Neural cell (in vitro differentiated cells): ENCODE results near the gene CD4. TPM values are rescaled to one million over a fixed set of nuclear protein-coding genes. Genes with fewer than 3 reads are reported as not detected.

ENCODE experiments used
- H2AFZ ChIP-seq: fragments of 200-600, 300-800 bp; sonication (generic), shearing (Covaris generic); 2 replicates; pipeline ENCODE4 v1.6.0; 2014; ENCODE audit warnings: low read depth, mild to moderate bottlenecking, antibody characterized with exemption, low read length, moderate library complexity
- H3F3A ChIP-seq: fragments of 200-600 bp; shearing (Covaris generic); 2 replicates; pipeline ENCODE4 v1.6.1; 2016; ENCODE audit warnings: mild to moderate bottlenecking, moderate library complexity, mixed read lengths, antibody characterized with exemption, low read length; ENCODE audit not compliant: insufficient read depth, poor library complexity, severe bottlenecking
- H3K27ac ChIP-seq: fragments of 200-600, 300-800 bp; sonication (generic), shearing (Covaris generic); 2 replicates; pipeline ENCODE4 v1.5.1; 2014; ENCODE audit warnings: mild to moderate bottlenecking, low read length, moderate library complexity
- H3K27me3 ChIP-seq: fragments of 300-800, 200-600 bp; sonication (generic), shearing (Covaris generic); 2 replicates; pipeline ENCODE4 v1.6.0; 2014; ENCODE audit warnings: mild to moderate bottlenecking, low read depth, low read length, moderate library complexity; ENCODE audit not compliant: insufficient read depth
- H3K36me3 ChIP-seq: fragments of 300-800, 200-600 bp; sonication (generic), shearing (Covaris generic); 2 replicates; pipeline ENCODE4 v1.5.1; 2014; ENCODE audit warnings: mild to moderate bottlenecking, antibody characterized with exemption, low read length, moderate library complexity; ENCODE audit not compliant: insufficient read depth
- H3K4me2 ChIP-seq: fragments of 300-800, 200-600 bp; sonication (generic), shearing (Covaris generic); 2 replicates; pipeline ENCODE4 v1.6.0; 2014; ENCODE audit warnings: mild to moderate bottlenecking, low read length
- H3K4me3 ChIP-seq: fragments of 300-800, 200-600 bp; sonication (generic), shearing (Covaris generic); 2 replicates; pipeline ENCODE4 v1.5.1; 2014; ENCODE audit warnings: mild to moderate bottlenecking, low read length, moderate library complexity
- H3K79me2 ChIP-seq: fragments of 200-600 bp; shearing (Covaris generic); replicated peaks from 2 replicates; pipeline ENCODE4 v1.6.0; 2014; ENCODE audit warnings: mild to moderate bottlenecking, low read length, moderate library complexity; ENCODE audit not compliant: insufficient read depth
- H3K9ac ChIP-seq: fragments of 300-800, 200-600 bp; sonication (generic), shearing (Covaris generic); 2 replicates; pipeline ENCODE4 v1.6.1; 2016; ENCODE audit warnings: mild to moderate bottlenecking, low read length, mixed read lengths
- H3K9me2 ChIP-seq: fragments of 200-600 bp; shearing (Covaris generic); 2 replicates; pipeline ENCODE4 v1.6.1; 2016; ENCODE audit warnings: mild to moderate bottlenecking, low read length, mixed read lengths; ENCODE audit not compliant: insufficient read depth
- H3K9me3 ChIP-seq: fragments of 200-600, 300-800 bp; sonication (generic), shearing (Covaris generic); 2 replicates; pipeline ENCODE4 v1.6.1; 2016; ENCODE audit warnings: mild to moderate bottlenecking, mixed run types, low read length, moderate library complexity, mixed read lengths
- H4K20me1 ChIP-seq: fragments of 200-600 bp; shearing (Covaris generic); 2 replicates; pipeline ENCODE4 v1.6.1; 2016; ENCODE audit warnings: mild to moderate bottlenecking, mixed run types; ENCODE audit not compliant: insufficient read depth
- CTCF ChIP-seq: fragments of 450-650 bp; IDR thresholded peaks from 2 replicates; pipeline ENCODE4 v1.5.1; 2014; ENCODE audit warnings: antibody characterized with exemption, mild to moderate bottlenecking, moderate library complexity; ENCODE audit not compliant: poor library complexity, severe bottlenecking
- EP300 ChIP-seq: fragments of 450-650 bp; conservative IDR thresholded peaks from 2 replicates; pipeline ENCODE4 v1.6.1; 2014; ENCODE audit warnings: antibody characterized with exemption, mild to moderate bottlenecking, moderate library complexity; ENCODE audit not compliant: poor library complexity, severe bottlenecking
- EZH2 ChIP-seq: fragments of 200-600, 300-800 bp; shearing (Covaris generic), sonication (generic); IDR thresholded peaks from 2 replicates; pipeline ENCODE4 v1.6.1; 2014; ENCODE audit warnings: antibody characterized with exemption, low read length, borderline replicate concordance, mild to moderate bottlenecking; ENCODE audit not compliant: insufficient read depth, poor library complexity, severe bottlenecking
- MXI1 ChIP-seq: fragments of 450-650 bp; conservative IDR thresholded peaks from 2 replicates; pipeline ENCODE4 v1.6.1; 2014; ENCODE audit warnings: antibody characterized with exemption, mild to moderate bottlenecking; ENCODE audit not compliant: poor library complexity, severe bottlenecking
- POLR2AphosphoS5 ChIP-seq: IDR thresholded peaks from 2 replicates; pipeline ENCODE4 v1.6.1; 2012
- RAD21 ChIP-seq: fragments of 450-650 bp; conservative IDR thresholded peaks from 2 replicates; pipeline ENCODE4 v1.6.1; 2014; ENCODE audit warnings: antibody characterized with exemption, mild to moderate bottlenecking, moderate library complexity
- REST ChIP-seq: IDR thresholded peaks from 2 replicates; pipeline ENCODE4 v1.6.1; 2012; ENCODE audit warnings: borderline replicate concordance
- SMC3 ChIP-seq: fragments of 450-650 bp; conservative IDR thresholded peaks from 2 replicates; pipeline ENCODE4 v1.6.1; 2014; ENCODE audit warnings: antibody characterized with exemption, mild to moderate bottlenecking, moderate library complexity; ENCODE audit not compliant: poor library complexity
- TAF1 ChIP-seq: IDR thresholded peaks from 2 replicates; pipeline ENCODE4 v1.6.1; 2012; ENCODE audit warnings: low read depth
- polyA plus RNA-seq: library from polyadenylated mRNA; depleted of rRNA; stranded (reverse); fragments of >200 nt; gene quantifications from 2 replicates; pipeline ENCODE4 v1.2.3, GENCODE V29; 2014

The CD4 gene
- polyA plus RNA-seq, 1 donor from 2014 or later, result not detected

- no peaks in the 10 kb centered on the region for H3K27me3 ChIP-seq
- H3K9me3 ChIP-seq, result no peaks in the 10 kb centered on the region
- TF ChIP-seq EP300 (no peak), SMC3 (no peak), TAF1 (no peak), EZH2 (no peak), REST (no peak), RAD21 (no peak), POLR2AphosphoS5 (no peak), CTCF (no peak), MXI1 (no peak)
- H3K27ac ChIP-seq, result no peak overlapping the region
- H3K4me3 ChIP-seq, result no peak overlapping the region
- no peaks in the 10 kb centered on the region for H4K20me1 ChIP-seq
- no peaks in the 10 kb centered on the region for H3K36me3 ChIP-seq
- H3F3A ChIP-seq, result peaks cover 5% of the 10 kb centered on the region
- H3K9ac ChIP-seq, result no peak overlapping the region
- H2AFZ ChIP-seq, result no peak overlapping the region
- no peaks in the 10 kb centered on the region for H3K9me2 ChIP-seq
- H3K4me2 ChIP-seq, result no peak overlapping the region
- H3K79me2 ChIP-seq, result peaks cover 17% of the 10 kb centered on the region
Observed at GRCh38 chr12:6831450-6831995, 42.2 kb downstream of the CD4 start.

GRCh38 chr12:6832125-6832524 lies 42.8 kb downstream of the CD4 start:
- H3K27ac ChIP-seq, result no peak overlapping the region
- H3K36me3 ChIP-seq, result no peaks in the 10 kb centered on the region

More at GRCh38 chr12:6832125-6832524, 42.8 kb downstream of the CD4 start:
- Histone ChIP-seq H2AFZ (no peak overlapping the region), H3K79me2 (peaks cover 17% of the 10 kb centered on the region), H3K4me2 (no peak overlapping the region), H3K27me3 (no peaks in the 10 kb centered on the region), H3K9ac (no peak overlapping the region), H3K9me3 (no peaks in the 10 kb centered on the region), H4K20me1 (no peaks in the 10 kb centered on the region), H3F3A (peaks cover 4% of the 10 kb centered on the region), H3K9me2 (no peaks in the 10 kb centered on the region), H3K4me3 (no peak overlapping the region)
- TF ChIP-seq EP300 (no peak), POLR2AphosphoS5 (no peak)
